Activated T-helper 1 cell treated with Interleukin-2 at 50 U/mL for 16 hours (primary cell): ENCODE results near the gene POTED.
"Not testable (repeated sequence)": the region's sequence is repeated elsewhere in the genome, so short reads cannot be mapped to it uniquely, and the experiment has no call there.

Experiments used
- DNase-seq: peaks from one replicate; pipeline ENCODE4 v3.0.0-alpha.2; 2020; ENCODE audit warnings: low read depth

POTED gene

DNA sequence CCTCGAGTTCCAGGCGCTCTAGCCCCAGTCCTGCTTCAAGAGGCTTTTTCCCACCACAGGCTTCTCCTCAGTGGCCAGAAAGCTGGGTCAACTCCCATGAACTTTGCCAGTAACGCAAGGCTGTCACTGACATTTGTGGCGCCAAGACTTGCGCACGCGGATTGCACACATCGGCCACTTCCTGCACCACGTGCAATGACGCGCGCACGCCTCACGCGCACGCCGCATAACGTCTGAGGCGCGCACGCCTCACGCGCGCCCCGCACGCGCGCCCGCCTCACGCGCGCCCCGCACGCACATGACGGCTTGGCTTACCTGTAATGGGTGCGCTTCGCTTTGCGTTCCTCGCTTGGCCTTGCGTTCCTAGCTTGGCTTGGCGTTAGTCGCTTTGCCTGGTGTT, at the start of gene POTED:
Gene POTED (plus strand): TSS at position 301 of the 400 bp plus-strand sequence. CDS start 452 bp downstream, outside the sequence.
- DNase-seq: not testable (repeated sequence)

DNA sequence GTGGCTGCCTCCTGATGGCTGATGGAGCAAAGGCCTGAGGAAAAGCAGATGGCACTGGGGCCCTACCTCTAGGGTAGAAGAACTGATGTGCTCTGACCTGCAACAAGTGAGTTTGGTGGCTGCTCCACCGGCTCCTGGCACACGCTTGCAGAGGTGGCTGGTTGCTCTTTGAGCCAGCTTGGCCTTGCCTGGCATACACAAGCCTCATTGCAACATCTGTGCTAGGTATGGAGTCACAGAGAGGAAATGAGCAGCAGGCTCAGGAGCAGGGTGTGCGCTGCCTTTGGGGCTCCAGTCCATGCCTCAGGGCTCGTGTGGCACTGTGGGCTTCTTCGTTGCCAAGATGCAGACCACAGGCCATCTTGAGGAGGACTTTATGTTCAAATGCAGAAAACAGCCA, 40.5 kb downstream of the POTED start:
- not testable (repeated sequence) for DNase-seq

DNA sequence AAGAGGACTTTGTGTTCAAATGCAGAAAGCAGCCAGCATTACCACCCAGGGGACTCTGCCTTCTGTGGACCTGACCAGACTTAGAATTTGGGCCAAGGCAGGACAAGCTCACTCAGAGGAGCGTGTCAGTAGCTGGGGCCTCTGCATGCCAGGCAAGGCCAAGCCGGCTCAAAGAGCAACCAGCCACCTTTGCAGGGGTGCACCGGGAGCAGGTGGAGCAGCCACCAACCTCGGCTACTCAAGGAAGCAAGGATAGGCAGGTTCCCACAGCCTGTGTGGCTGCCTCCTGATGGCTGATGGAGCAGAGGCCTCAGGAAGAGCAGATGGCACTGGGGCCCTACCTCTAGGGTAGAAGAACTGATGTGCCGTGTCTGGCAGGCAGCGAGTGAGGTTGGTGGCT, 42.2 kb downstream of the POTED start:
- not testable (repeated sequence) for DNase-seq
